K562 (cell line): ENCODE results near the gene ANKRD24. TPM values are rescaled to one million over a fixed set of nuclear protein-coding genes. Genes with fewer than 3 reads are reported as not detected.
"Not testable (repeated sequence)": the region's sequence is repeated elsewhere in the genome, so short reads cannot be mapped to it uniquely, and the experiment has no call there.

Experiments used
- ATAC-seq: fragments of 200-7000 bp; cut with Tn5 transposase; 3 replicates; pipeline ENCODE4 v1.9.1; 2020; ENCODE audit warnings: moderate library complexity
- BruUV-seq: library from RNA; stranded (reverse); fragments of 400-500 nt; replicated peaks from 2 replicates; lab custom pipeline; 2021; lab: Mats Ljungman, UMichigan
- CTCF ChIA-PET: fragments of 300-600 bp; formaldehyde crosslinking; extraction: SDS; loops from one replicate; lab custom pipeline; 2021; ENCODE audit warnings: low intra/inter-chr PET ratio; lab: Yijun Ruan, JAX
- POLR2A ChIA-PET: fragments of 300-600, 350-650 bp; sonication (Branson Sonifier 250); formaldehyde crosslinking; extraction: SDS; loops from one replicate; lab custom pipeline; 2021; ENCODE audit warnings: antibody characterized with exemption, inconsistent platforms; lab: Yijun Ruan, JAX
- DNase-seq, 4 experiments: peaks; one replicate each; pipeline versions ENCODE4 v3.0.0 to v3.0.0-alpha.2; 2011 to 2018; ENCODE audit warnings: low spot score in 3 of 4, mixed read lengths in 3 of 4; ENCODE audit errors: extremely low read depth in 1 of 4
- FAIRE-seq: peaks from 2 replicates; lab custom pipeline; 2011; peaks lifted over from hg19 to GRCh38; lab: Jason Lieb, UNC
- H2AFZ ChIP-seq: 2 replicates; pipeline ENCODE4 v1.6.0; 2011; ENCODE audit warnings: low read depth, low read length, control low read depth, inconsistent platforms
- H3K27ac ChIP-seq: fragments of 200-600 bp; 3 replicates; pipeline ENCODE4 v1.8.0; 2011; ENCODE audit warnings: low read depth, mild to moderate bottlenecking, control low read depth, inconsistent platforms, low read length, moderate library complexity, mixed read lengths; ENCODE audit errors: extremely low read depth
- H3K27me3 ChIP-seq, 2 experiments: fragments of 300-600 bp in 1 of 2; 2 replicates in 1 of 2; 3 replicates in 1 of 2; pipeline versions ENCODE4 v1.6.0 to v1.8.0; 2011; ENCODE audit warnings: inconsistent platforms in 2 of 2, low read length in 2 of 2, mild to moderate bottlenecking in 1 of 2, mixed read lengths in 1 of 2, moderate library complexity in 1 of 2; ENCODE audit not compliant: control insufficient read depth in 2 of 2, insufficient read depth in 2 of 2
- H3K36me3 ChIP-seq: fragments of 300-600 bp; 3 replicates; pipeline ENCODE4 v1.8.0; 2011; ENCODE audit warnings: mild to moderate bottlenecking, low read length, inconsistent platforms; ENCODE audit not compliant: control insufficient read depth, insufficient read depth
- H3K4me1 ChIP-seq, 2 experiments: fragments of 200-600 bp in 1 of 2; replicated peaks in 1 of 2; 2 replicates in 1 of 2; 3 replicates in 1 of 2; pipeline versions ENCODE4 v1.5.1 to v1.8.0; 2011; ENCODE audit warnings: inconsistent platforms in 2 of 2, low read length in 2 of 2, mild to moderate bottlenecking in 1 of 2, mixed read lengths in 1 of 2, moderate library complexity in 1 of 2; ENCODE audit not compliant: control insufficient read depth in 2 of 2, insufficient read depth in 2 of 2
- H3K4me2 ChIP-seq: 2 replicates; pipeline ENCODE4 v1.6.1; 2011; ENCODE audit warnings: low read length, control low read depth, inconsistent platforms, mixed read lengths; ENCODE audit not compliant: insufficient read depth
- H3K4me3 ChIP-seq: fragments of 200-600 bp; sonication (generic), shearing (Covaris generic); 2 replicates; pipeline ENCODE4 v1.5.1; 2016; ENCODE audit warnings: control low read depth, inconsistent platforms
- H3K79me2 ChIP-seq: fragments of 200-600 bp; 3 replicates; pipeline ENCODE4 v1.8.0; 2011; ENCODE audit warnings: low read length, inconsistent platforms; ENCODE audit not compliant: control insufficient read depth, insufficient read depth
- H3K9ac ChIP-seq, 2 experiments: 2 replicates each; pipeline versions ENCODE4 v1.6.0 to v1.6.1; 2011; ENCODE audit warnings: low read depth in 2 of 2, low read length in 2 of 2, control low read depth in 1 of 2, inconsistent platforms in 1 of 2, mild to moderate bottlenecking in 1 of 2, mixed read lengths in 1 of 2; ENCODE audit not compliant: insufficient read depth in 1 of 2
- H3K9me1 ChIP-seq: one replicate; pipeline ENCODE4 v1.6.0; 2011; ENCODE audit warnings: inconsistent platforms, mild to moderate bottlenecking, low read length, moderate library complexity; ENCODE audit not compliant: control insufficient read depth, insufficient read depth
- H3K9me3 ChIP-seq: replicated peaks from 2 replicates; pipeline ENCODE4 v1.5.1; 2011; ENCODE audit warnings: low read depth, low read length, inconsistent platforms; ENCODE audit not compliant: control insufficient read depth, insufficient read depth
- H4K20me1 ChIP-seq: replicated peaks from 2 replicates; pipeline ENCODE4 v1.6.1; 2011; ENCODE audit warnings: low read length, inconsistent platforms, mixed read lengths; ENCODE audit not compliant: control insufficient read depth, insufficient read depth
- BHLHE40 ChIP-seq: IDR thresholded peaks from 2 replicates; pipeline ENCODE4 v1.6.1; 2011; ENCODE audit warnings: low read length, improper control_type of control experiment
- WGBS: fragments of 100-300 bp; shearing (Covaris generic); methylation state at CpG from one replicate; pipeline ENCODE4 v1.1.6; 2016; ENCODE audit warnings: low coverage, mixed read lengths; ENCODE audit not compliant: insufficient coverage; ENCODE audit errors: missing lambda C conversion rate; 5-methylcytosine and 5-hydroxymethylcytosine counted together
- in situ Hi-C: fragments of 300-500 bp; cut with MboI; formaldehyde crosslinking; loops from 4 replicates; pipeline ENCODE4 v1.15.0; 2018; ENCODE audit warnings: inconsistent platforms, mixed read lengths
- intact Hi-C: fragments of 100-400 bp; cut with micrococcal nuclease; formaldehyde crosslinking; loops from 2 replicates; pipeline ENCODE4 v1.14.2; 2022
- polyA plus RNA-seq, 8 experiments: library from polyadenylated mRNA; depleted of rRNA in 4 of 8; stranded (reverse) in 5 of 8; unstranded in 3 of 8; fragments of >200 nt; fragmentation: Nextera tagmentation in 2 of 8; fragmentation: Illumina TruSeq in 1 of 8; extraction: Ambion mirVana in 2 of 8; extraction: Trizol in 1 of 8; gene quantifications; 2 replicates each; pipeline versions ENCODE4 v1.2.1 to v1.2.3, GENCODE V29; 2011 to 2014; ENCODE audit warnings: inconsistent platforms in 1 of 8, missing spikeins in 1 of 8
- total RNA-seq, 7 experiments: library from RNA; depleted of rRNA in 6 of 7; stranded (reverse); fragments of >200 nt in 6 of 7; fragmentation: Illumina TruSeq in 2 of 7; extraction: Trizol in 2 of 7; gene quantifications; 2 replicates each; pipeline versions ENCODE4 v1.2.1 to v1.2.3, GENCODE V29; 2011 to 2021; ENCODE audit warnings: low replicate concordance in 1 of 7

Gene ANKRD24
- total and polyA plus RNA-seq, 9 of the 15 experiments (the other 6 are each of a cell fraction or from before 2014, with no cell fraction given), result 0.07 to 0.12 (median 0.09) TPM; not detected in 5

- peaks cover 8 to 35% of the 10 kb centered on the region in 2 experiments; a peak in 4 of 5 replicates for H3K4me1 ChIP-seq
- 5% methylated on average over 6 of the region's 6 CpGs for WGBS
- H3K9ac ChIP-seq, H3K27ac ChIP-seq, ATAC-seq, CTCF ChIA-PET, H2AFZ ChIP-seq, H3K36me3 ChIP-seq, intact Hi-C loops, H4K20me1 ChIP-seq, BruUV-seq, H3K4me2 ChIP-seq, DNase-seq, H3K79me2 ChIP-seq, in situ Hi-C loops, FAIRE-seq, H3K9me1 ChIP-seq, H3K9me3 ChIP-seq, H3K4me3 ChIP-seq: not testable (repeated sequence)
- TF ChIP-seq BHLHE40, result 0 out of 2 replicates have a peak, but pooled peaks have one; percentile 8
- peaks cover 5 to 19% of the 10 kb centered on the region in 2 experiments; a peak in 3 of 5 replicates for H3K27me3 ChIP-seq
- POLR2A ChIA-PET, result interaction anchor here (0.6 to 3.0 kb wide), 2 partner anchors 16 to 17 kb away, joined by 3 to 13 read pairs; partner anchors contain the start of gene YJU2
Observed at GRCh38 chr19:4230237-4230636, 47.7 kb downstream of the ANKRD24 start.

- WGBS, result 38% methylated on average over 6 of the region's 6 CpGs
- in situ Hi-C loops, H4K20me1 ChIP-seq, H2AFZ ChIP-seq, ATAC-seq, intact Hi-C loops, H3K9ac ChIP-seq, DNase-seq, H3K36me3 ChIP-seq, H3K4me2 ChIP-seq, FAIRE-seq, H3K4me3 ChIP-seq, H3K9me1 ChIP-seq, CTCF ChIA-PET, H3K79me2 ChIP-seq, BruUV-seq, H3K9me3 ChIP-seq, H3K27ac ChIP-seq: not testable (repeated sequence)
- POLR2A ChIA-PET, result interaction anchor here (3.0 kb wide), 1 partner anchor 16 kb away, joined by 13 read pairs; the partner anchor contains the start of gene YJU2
- H3K27me3 ChIP-seq, result peaks cover 6 to 21% of the 10 kb centered on the region in 2 experiments; a peak in 3 of 5 replicates
- H3K4me1 ChIP-seq, result peaks cover 8 to 32% of the 10 kb centered on the region in 2 experiments; a peak in 4 of 5 replicates
Observed at GRCh38 chr19:4231521-4231920, 49.0 kb downstream of the ANKRD24 start.

- H3K9me3 ChIP-seq, BruUV-seq, H3K36me3 ChIP-seq, H3K79me2 ChIP-seq, ATAC-seq, H4K20me1 ChIP-seq, FAIRE-seq, H3K27ac ChIP-seq, CTCF ChIA-PET, DNase-seq, H2AFZ ChIP-seq, H3K4me3 ChIP-seq, H3K4me2 ChIP-seq, intact Hi-C loops, H3K9me1 ChIP-seq, H3K9ac ChIP-seq, in situ Hi-C loops: not testable (repeated sequence)
- peaks cover 7 to 33% of the 10 kb centered on the region in 2 experiments; a peak in 4 of 5 replicates for H3K4me1 ChIP-seq
- POLR2A ChIA-PET, result interaction anchor here (3.0 kb wide), 1 partner anchor 15 kb away, joined by 13 read pairs; the partner anchor contains the start of gene YJU2
- WGBS, result 8% methylated on average over 3 of the region's 5 CpGs
- H3K27me3 ChIP-seq, result peaks cover 12 to 27% of the 10 kb centered on the region in 2 experiments; a peak in 3 of 5 replicates
Observed at GRCh38 chr19:4232139-4232538, 49.6 kb downstream of the ANKRD24 start.
